HG03565 (cell line): Measurements from ENCODE around the gene ATP1A2.

Source experiments
- ATAC-seq: cut with Tn5 transposase; IDR thresholded peaks from one replicate; pipeline ENCODE4 v1.9.1; 2021; ENCODE audit warnings: mild to moderate bottlenecking, moderate library complexity; ENCODE audit not compliant: unreplicated experiment

Gene ATP1A2

GRCh38 chr1:160084771-160085321, 30.7 kb upstream of the ATP1A2 start:
- no peak for ATAC-seq

- ATAC-seq = no peak
These were observed 29.7 kb upstream of the ATP1A2 start for GRCh38 chr1:160085686-160086455.

- ATAC-seq = no peak
These were observed 29.1 kb upstream of the ATP1A2 start for GRCh38 chr1:160086456-160086892.

- no peak for ATAC-seq
These were observed 28.4 kb upstream of the ATP1A2 start for GRCh38 chr1:160087118-160087662.

GRCh38 chr1:160089883-160090282, 25.7 kb upstream of the ATP1A2 start:
- no peak for ATAC-seq

GRCh38 chr1:160090760-160091159, 24.8 kb upstream of the ATP1A2 start:
- ATAC-seq = no peak

- ATAC-seq = no peak
These were observed 23.8 kb upstream of the ATP1A2 start for GRCh38 chr1:160091666-160092223.

GRCh38 chr1:160092366-160093068, 23.0 kb upstream of the ATP1A2 start:
- no peak for ATAC-seq

- no peak for ATAC-seq
These were observed 22.5 kb upstream of the ATP1A2 start for GRCh38 chr1:160093069-160093395.

GRCh38 chr1:160093624-160094290, 21.8 kb upstream of the ATP1A2 start:
- no peak for ATAC-seq

GRCh38 chr1:160094291-160094625, 21.3 kb upstream of the ATP1A2 start:
- no peak for ATAC-seq

- no peak for ATAC-seq
These were observed 20.8 kb upstream of the ATP1A2 start for GRCh38 chr1:160094806-160095205.

- ATAC-seq = no peak
These were observed 20.0 kb upstream of the ATP1A2 start for GRCh38 chr1:160095382-160096105.

- no peak for ATAC-seq
These were observed 19.1 kb upstream of the ATP1A2 start for GRCh38 chr1:160096274-160097116.

GRCh38 chr1:160097151-160097910, 18.2 kb upstream of the ATP1A2 start:
- ATAC-seq = no peak

- peak; percentile 28 for ATAC-seq
These were observed 17.4 kb upstream of the ATP1A2 start, which contains the start of gene IGSF8 for GRCh38 chr1:160097911-160098851. TSS of gene IGSF8 (minus strand) at chr1:160098619. CDS start at chr1:160098472, 147 bp downstream.

GRCh38 chr1:160098852-160099561, 16.6 kb upstream of the ATP1A2 start:
- ATAC-seq = peak; percentile 81
